Mucosa of descending colon (tissue), 3 donors: ENCODE measurements around the gene HS3ST4. TPM values are rescaled to one million over a fixed set of nuclear protein-coding genes. Genes with fewer than 3 reads are reported as not detected.

ENCODE experiments used
- ATAC-seq: fragments of 200-7000 bp; cut with Tn5 transposase; one replicate; pipeline ENCODE4 v1.9.1; 2020; ENCODE audit warnings: mild to moderate bottlenecking, moderate library complexity
- DNase-seq, 3 donors: peaks; one replicate each; pipeline ENCODE4 v3.0.0-alpha.2; 2020
- H3K36me3 ChIP-seq: fragments of 200-600 bp; one replicate; pipeline ENCODE4 v1.8.0; 2021; ENCODE audit warnings: low read depth, mild to moderate bottlenecking
- H3K4me1 ChIP-seq: fragments of 200-600 bp; one replicate; pipeline ENCODE4 v1.8.0; 2021; ENCODE audit warnings: low read depth, mild to moderate bottlenecking
- H3K4me3 ChIP-seq: fragments of 200-600 bp; one replicate; pipeline ENCODE4 v1.8.0; 2021; ENCODE audit warnings: mild to moderate bottlenecking
- H3K9me3 ChIP-seq: fragments of 200-600 bp; one replicate; pipeline ENCODE4 v1.8.0; 2021; ENCODE audit warnings: mild to moderate bottlenecking
- intact Hi-C, 2 donors: fragments of 100-400 bp; cut with DNase I in 1 of 2; cut with micrococcal nuclease in 1 of 2; formaldehyde crosslinking; loops; one replicate each; pipeline versions ENCODE4 v1.11.0 to v1.11.1; 2022; cut with DNase I, micrococcal nuclease
- total RNA-seq, 3 donors: library from RNA; stranded (reverse); fragmentation: NEBNext Ultra II Directional in 2 of 3; extraction: Animal tissue kit (Norgen Biotek cat#: 25700) in 2 of 3; gene quantifications; one replicate each; pipeline versions ENCODE4 v1.2.1 to v1.2.4, GENCODE V29; 2021 to 2023
- TF ChIP-seq, protein P1 (sequence below): fragments of 200-600 bp; IDR thresholded peaks from one replicate; pipeline ENCODE4 v1.8.0; 2022; ENCODE audit warnings: antibody characterized with exemption, mild to moderate bottlenecking
- donor health status: DM: no; HTN: no; CAD: no; lungs with moderate emphysema.
- donor health status: DM: no; HTN: no; CAD: no.
- donor health status: DM: no; HTN: yes; CAD: no.

Gene HS3ST4
- total RNA-seq, 3 donors from 2014 or later: 0.41 TPM; not detected in 2

DNA sequence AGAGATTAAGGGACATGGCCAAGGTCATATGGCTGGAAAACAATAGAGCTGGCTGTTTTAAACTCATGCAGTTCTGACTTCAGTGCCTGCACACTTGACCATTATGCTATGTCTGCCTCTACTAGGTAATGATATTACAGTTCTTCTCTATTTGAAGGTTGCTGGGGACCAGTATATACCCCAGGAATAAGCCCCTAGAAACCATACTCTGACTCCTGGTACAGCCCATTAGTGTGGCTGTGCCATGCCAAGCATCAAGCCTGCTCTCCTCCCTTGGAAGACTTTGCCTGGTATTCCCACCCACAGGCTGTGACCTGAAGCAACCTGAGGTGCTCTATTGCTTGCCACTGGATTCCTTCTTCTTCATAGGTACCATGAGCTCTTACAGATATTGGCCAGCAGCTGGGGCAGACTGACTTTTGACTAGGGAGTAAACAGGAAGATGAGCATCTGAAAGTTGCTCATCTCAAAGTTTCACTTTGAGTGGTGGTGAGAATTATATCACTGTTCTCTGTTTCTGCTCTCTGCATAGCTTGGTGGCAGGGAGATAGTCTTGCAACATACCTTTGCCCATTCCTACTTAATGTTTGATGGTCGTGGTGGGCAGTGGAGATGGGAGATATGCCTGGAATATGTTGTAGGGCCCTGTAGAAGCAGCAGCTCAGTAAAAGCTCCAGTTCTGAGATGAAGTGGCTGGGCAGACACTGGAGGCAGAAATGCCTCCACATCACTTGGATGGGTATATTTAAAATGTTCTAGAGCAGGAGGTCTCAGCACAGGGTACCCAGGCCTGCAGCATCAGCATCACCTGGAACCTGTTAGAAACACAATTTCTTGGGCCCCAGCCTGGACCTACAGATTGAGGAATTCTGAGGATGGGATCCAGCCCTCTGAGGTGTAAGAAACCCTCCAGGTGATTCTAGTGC is 274.7 kb downstream of the HS3ST4 start:
- Histone ChIP-seq H3K36me3 (no peaks in the 10 kb centered on the region), H3K4me1 (no peaks in the 10 kb centered on the region), H3K9me3 (no peaks in the 10 kb centered on the region), H3K4me3 (no peak overlapping the region)
- no peak for DNase-seq
- ATAC-seq: no peak
- intact Hi-C loops: no loop called here
- TF ChIP-seq, protein P1, sequence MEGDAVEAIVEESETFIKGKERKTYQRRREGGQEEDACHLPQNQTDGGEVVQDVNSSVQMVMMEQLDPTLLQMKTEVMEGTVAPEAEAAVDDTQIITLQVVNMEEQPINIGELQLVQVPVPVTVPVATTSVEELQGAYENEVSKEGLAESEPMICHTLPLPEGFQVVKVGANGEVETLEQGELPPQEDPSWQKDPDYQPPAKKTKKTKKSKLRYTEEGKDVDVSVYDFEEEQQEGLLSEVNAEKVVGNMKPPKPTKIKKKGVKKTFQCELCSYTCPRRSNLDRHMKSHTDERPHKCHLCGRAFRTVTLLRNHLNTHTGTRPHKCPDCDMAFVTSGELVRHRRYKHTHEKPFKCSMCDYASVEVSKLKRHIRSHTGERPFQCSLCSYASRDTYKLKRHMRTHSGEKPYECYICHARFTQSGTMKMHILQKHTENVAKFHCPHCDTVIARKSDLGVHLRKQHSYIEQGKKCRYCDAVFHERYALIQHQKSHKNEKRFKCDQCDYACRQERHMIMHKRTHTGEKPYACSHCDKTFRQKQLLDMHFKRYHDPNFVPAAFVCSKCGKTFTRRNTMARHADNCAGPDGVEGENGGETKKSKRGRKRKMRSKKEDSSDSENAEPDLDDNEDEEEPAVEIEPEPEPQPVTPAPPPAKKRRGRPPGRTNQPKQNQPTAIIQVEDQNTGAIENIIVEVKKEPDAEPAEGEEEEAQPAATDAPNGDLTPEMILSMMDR: no peak

DNA sequence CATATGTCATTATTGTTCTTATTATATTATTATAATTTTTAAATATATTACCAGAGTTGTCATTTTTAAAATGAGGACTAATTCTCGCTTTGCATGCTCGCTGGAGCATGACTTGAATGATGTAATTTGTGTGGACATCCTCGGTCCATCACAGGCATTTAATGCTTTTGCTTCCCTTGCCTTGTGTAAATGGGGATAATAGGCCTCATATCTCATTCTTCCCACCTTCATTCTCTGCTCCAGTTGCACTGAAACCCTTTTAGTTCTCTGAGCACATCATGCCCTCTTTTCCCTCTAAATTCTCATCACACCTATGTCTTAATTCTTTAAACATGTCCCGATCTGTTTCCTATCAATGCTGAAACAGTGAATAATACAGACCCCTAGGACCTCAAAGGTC is 285.4 kb downstream of the HS3ST4 start:
- H3K4me1 ChIP-seq: no peaks in the 10 kb centered on the region
- DNase-seq (no peak), ATAC-seq (no peak)
- no peaks in the 10 kb centered on the region for H3K9me3 ChIP-seq
- no peak overlapping the region for H3K4me3 ChIP-seq
- TF ChIP-seq, protein P1: no peak
- intact Hi-C loops: no loop called here
- no peaks in the 10 kb centered on the region for H3K36me3 ChIP-seq

DNA sequence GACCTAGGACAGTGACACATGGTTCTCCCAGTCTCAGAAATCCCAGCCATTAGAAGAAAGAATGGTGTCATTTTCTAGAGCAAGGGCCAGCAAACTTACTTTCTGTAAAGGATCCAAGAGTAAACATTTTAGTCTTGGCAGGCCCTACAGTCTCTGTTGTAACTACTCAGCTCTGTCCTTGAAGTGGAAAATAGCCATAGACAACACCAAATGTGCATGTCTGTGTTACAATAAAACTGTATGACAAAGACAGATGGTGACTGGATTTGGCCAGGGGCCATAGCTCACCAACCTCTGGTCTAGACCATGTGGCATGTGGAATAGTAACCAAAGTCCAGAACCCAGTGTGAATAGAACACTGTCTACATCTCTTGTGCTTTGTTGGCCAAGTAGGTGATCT is 286.5 kb downstream of the HS3ST4 start:
- ATAC-seq (no peak), DNase-seq (no peak)
- intact Hi-C loops: no loop called here
- Histone ChIP-seq H3K36me3 (no peaks in the 10 kb centered on the region), H3K9me3 (no peaks in the 10 kb centered on the region), H3K4me1 (no peaks in the 10 kb centered on the region), H3K4me3 (no peak overlapping the region)
- TF ChIP-seq, protein P1: no peak

DNA sequence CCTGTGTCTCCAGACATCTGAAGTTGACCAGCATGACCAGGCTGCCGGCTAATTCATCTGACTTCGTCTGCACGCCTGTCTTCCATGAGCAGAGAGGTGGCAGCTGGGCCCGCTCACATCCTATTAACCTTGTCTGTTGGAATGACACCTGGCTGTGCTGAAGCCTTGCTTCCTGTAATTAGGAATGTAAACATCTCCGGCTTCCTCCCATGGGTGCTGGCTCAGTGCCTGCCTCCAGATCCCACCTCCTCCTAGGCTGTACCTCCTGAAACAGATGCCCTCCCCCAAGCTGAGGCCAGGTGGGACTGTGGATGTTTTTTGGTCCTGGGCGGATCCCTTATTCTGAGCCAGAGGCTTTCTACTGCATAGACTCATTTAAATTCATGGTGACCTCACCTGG is 296.3 kb downstream of the HS3ST4 start:
- Histone ChIP-seq H3K4me3 (no peak overlapping the region), H3K4me1 (no peaks in the 10 kb centered on the region), H3K36me3 (no peaks in the 10 kb centered on the region), H3K9me3 (no peaks in the 10 kb centered on the region)
- DNase-seq: peak in 1 of 3 donors; percentile 25
- TF ChIP-seq, protein P1: no peak
- intact Hi-C loops: no loop called here
- ATAC-seq: no peak

DNA sequence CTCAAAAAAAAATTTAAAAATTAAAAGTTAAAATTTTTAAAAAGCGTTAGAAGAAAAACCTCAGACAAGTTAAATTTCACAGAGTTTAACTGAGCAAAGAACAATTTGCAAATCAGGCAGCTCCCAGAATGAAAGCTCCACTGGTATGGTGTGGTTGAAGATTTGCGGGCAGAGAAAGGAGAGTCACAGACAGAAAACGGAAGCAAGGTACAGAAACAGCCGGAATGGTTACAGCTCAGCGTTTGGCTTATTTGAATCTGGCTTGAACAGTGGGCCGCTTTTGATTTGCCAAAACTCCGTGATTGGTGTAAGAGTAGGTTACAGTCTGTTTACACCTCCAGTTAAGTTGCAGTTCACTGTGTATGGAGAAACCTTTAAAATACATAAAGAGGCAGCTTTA is 297.1 kb downstream of the HS3ST4 start:
- TF ChIP-seq, protein P1: no peak
- Histone ChIP-seq H3K9me3 (no peaks in the 10 kb centered on the region), H3K4me3 (no peak overlapping the region), H3K36me3 (no peaks in the 10 kb centered on the region), H3K4me1 (no peaks in the 10 kb centered on the region)
- DNase-seq (no peak), ATAC-seq (no peak)
- intact Hi-C loops: no loop called here
